HL-60 (cell line): ENCODE measurements around the gene SP2.

Source experiments
- DNase-seq, 2 experiments: peaks; one replicate each; pipeline ENCODE4 v3.0.0-alpha.2; 2010 to 2020; ENCODE audit warnings: low read depth in 1 of 2, low spot score in 1 of 2
- H3K27ac ChIP-seq: fragments of 250-450 bp; sonication (Bioruptor Pico); replicated peaks from 2 replicates; pipeline ENCODE4 v1.5.1; 2020; ENCODE audit warnings: mild to moderate bottlenecking, moderate library complexity
- H3K27me3 ChIP-seq: fragments of 250-450 bp; sonication (Bioruptor Pico); 2 replicates; pipeline ENCODE4 v1.5.1; 2021; ENCODE audit warnings: mild to moderate bottlenecking, moderate library complexity; ENCODE audit not compliant: insufficient read depth, poor library complexity, severe bottlenecking
- H3K4me3 ChIP-seq: replicated peaks from 2 replicates; pipeline ENCODE4 v1.5.1; 2011; ENCODE audit warnings: mild to moderate bottlenecking, control low read depth, low read length; ENCODE audit not compliant: insufficient read depth
- GABPA ChIP-seq: IDR thresholded peaks from 2 replicates; pipeline ENCODE4 v1.6.1; 2012; ENCODE audit warnings: low read depth
- POLR2AphosphoS5 ChIP-seq: IDR thresholded peaks from 2 replicates; pipeline ENCODE4 v1.6.1; 2012; ENCODE audit warnings: low read depth
- SPI1 ChIP-seq: IDR thresholded peaks from 2 replicates; pipeline ENCODE4 v1.6.1; 2012; ENCODE audit warnings: low read depth, mild to moderate bottlenecking, borderline replicate concordance
- TF ChIP-seq, protein P1 (sequence below): IDR thresholded peaks from 2 replicates; pipeline ENCODE4 v1.6.1; 2012; ENCODE audit warnings: low read depth; ENCODE audit not compliant: insufficient replicate concordance
- TF ChIP-seq, protein P2 (sequence below): IDR thresholded peaks from one replicate; pipeline ENCODE4 v1.5.1; 2011; ENCODE audit warnings: low read length, control low read depth, inconsistent platforms; ENCODE audit not compliant: insufficient read depth

The SP2 gene

DNA sequence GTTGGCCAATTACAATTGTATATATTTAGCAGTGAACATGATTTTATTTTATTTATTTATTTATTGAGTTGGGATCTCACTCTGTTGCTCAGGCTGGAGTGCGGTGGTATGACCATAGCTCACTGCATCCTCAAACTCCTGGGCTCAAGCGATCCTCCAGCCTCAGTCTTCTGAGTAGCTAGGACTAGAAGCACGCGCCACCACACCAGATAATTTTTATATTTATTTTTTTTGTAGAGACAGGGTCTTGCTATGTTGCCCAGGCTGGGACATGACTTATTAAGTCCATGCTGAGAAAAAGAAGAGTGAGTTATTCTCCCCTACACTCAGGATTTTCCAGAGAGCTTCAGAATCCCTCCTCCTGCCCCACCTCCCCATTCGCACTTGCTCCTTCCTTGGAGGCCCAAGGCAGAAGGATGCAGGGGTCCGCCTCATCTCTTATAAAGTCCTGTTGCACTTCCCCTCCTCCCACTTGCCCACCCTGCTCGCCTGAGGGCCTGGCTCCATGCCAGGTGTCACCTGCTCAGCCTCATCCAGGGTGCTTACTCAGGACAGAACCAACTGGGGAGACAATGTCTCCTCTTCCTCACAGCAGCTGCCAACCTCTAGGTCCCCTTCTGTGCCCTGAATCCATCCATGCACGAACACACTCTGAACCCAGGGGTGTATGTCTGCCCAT lies 16.1 kb upstream of the SP2 start:
- Histone ChIP-seq H3K27ac (no peak overlapping the region), H3K4me3 (no peak overlapping the region), H3K27me3 (peaks cover 9% of the 10 kb centered on the region)
- no peak for DNase-seq
- TF ChIP-seq, protein P1, sequence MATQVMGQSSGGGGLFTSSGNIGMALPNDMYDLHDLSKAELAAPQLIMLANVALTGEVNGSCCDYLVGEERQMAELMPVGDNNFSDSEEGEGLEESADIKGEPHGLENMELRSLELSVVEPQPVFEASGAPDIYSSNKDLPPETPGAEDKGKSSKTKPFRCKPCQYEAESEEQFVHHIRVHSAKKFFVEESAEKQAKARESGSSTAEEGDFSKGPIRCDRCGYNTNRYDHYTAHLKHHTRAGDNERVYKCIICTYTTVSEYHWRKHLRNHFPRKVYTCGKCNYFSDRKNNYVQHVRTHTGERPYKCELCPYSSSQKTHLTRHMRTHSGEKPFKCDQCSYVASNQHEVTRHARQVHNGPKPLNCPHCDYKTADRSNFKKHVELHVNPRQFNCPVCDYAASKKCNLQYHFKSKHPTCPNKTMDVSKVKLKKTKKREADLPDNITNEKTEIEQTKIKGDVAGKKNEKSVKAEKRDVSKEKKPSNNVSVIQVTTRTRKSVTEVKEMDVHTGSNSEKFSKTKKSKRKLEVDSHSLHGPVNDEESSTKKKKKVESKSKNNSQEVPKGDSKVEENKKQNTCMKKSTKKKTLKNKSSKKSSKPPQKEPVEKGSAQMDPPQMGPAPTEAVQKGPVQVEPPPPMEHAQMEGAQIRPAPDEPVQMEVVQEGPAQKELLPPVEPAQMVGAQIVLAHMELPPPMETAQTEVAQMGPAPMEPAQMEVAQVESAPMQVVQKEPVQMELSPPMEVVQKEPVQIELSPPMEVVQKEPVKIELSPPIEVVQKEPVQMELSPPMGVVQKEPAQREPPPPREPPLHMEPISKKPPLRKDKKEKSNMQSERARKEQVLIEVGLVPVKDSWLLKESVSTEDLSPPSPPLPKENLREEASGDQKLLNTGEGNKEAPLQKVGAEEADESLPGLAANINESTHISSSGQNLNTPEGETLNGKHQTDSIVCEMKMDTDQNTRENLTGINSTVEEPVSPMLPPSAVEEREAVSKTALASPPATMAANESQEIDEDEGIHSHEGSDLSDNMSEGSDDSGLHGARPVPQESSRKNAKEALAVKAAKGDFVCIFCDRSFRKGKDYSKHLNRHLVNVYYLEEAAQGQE, result no peak
- TF ChIP-seq SPI1 (no peak), GABPA (no peak), POLR2AphosphoS5 (no peak)
- TF ChIP-seq, protein P2, sequence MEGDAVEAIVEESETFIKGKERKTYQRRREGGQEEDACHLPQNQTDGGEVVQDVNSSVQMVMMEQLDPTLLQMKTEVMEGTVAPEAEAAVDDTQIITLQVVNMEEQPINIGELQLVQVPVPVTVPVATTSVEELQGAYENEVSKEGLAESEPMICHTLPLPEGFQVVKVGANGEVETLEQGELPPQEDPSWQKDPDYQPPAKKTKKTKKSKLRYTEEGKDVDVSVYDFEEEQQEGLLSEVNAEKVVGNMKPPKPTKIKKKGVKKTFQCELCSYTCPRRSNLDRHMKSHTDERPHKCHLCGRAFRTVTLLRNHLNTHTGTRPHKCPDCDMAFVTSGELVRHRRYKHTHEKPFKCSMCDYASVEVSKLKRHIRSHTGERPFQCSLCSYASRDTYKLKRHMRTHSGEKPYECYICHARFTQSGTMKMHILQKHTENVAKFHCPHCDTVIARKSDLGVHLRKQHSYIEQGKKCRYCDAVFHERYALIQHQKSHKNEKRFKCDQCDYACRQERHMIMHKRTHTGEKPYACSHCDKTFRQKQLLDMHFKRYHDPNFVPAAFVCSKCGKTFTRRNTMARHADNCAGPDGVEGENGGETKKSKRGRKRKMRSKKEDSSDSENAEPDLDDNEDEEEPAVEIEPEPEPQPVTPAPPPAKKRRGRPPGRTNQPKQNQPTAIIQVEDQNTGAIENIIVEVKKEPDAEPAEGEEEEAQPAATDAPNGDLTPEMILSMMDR, result no peak

DNA sequence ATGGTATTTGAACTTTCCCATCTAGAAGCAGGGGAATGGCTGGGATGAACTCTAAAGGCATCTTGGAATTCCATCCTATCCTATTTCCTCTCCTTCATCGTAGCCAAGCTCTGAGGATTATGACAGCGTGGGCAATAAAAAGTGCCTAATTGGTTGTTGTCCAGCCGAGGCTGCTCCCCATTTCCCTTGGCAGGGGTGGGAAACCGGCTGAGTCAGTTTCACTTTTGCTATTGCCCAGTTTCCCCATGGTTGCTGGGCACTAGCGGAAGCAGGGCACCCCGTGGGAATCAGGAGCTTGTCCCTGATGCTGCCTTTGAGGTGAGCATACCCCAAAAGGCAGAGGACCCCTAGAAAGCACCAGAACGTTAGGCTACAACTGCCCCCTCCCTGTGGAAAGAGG lies 13.8 kb upstream of the SP2 start:
- H3K27me3 ChIP-seq, result peaks cover 9% of the 10 kb centered on the region
- TF ChIP-seq POLR2AphosphoS5 (no peak), SPI1 (no peak), GABPA (no peak)
- H3K27ac ChIP-seq, result no peak overlapping the region
- DNase-seq, result no peak
- H3K4me3 ChIP-seq, result no peak overlapping the region

DNA sequence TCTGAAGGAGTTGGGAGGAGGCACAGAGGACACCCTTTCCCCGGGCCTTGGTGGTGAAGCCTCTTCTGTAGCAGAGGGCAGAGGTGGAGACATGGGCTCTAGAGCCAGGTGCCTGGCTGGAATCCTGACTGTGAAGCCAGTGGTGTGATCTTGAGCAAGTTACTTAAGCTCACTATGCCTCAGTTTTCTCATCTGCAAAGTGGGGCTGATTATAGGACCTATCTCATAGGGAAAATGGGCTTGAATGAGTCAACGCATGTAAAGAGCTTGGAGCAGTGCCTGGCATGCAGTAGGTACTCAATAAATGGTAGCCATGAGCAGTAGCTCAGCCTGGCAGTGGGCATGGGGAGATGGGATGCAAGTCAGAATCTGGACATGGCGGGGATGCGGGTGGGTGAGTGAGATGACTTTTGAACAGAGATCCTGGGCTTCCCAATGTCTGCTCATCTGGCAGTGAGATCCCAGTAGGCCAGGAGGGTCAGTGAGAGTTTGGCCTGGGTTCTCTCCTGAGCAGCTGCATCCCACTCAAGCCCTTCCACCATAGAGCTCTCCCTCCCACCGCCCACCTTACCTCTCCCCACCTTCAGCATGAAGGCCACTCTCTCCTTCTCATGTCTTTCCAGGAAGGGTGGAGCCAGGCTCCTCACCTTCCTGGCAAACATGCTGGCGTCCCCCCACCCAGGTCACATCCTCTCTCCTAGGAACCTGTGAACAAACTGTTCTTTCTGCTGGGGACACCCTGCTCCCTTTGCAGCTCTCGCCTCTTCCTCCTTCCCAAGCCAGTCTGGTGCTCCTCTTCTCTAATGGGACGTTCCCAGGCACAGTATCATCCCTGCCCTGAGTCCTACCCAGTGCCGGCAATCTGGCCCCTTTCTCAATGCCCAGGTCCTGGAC lies 13.1 kb upstream of the SP2 start:
- Histone ChIP-seq H3K27me3 (peaks cover 9% of the 10 kb centered on the region), H3K27ac (no peak overlapping the region), H3K4me3 (no peak overlapping the region)
- TF ChIP-seq POLR2AphosphoS5 (no peak), SPI1 (no peak), GABPA (no peak)
- TF ChIP-seq, protein P1, result no peak
- TF ChIP-seq, protein P2, result no peak
- DNase-seq, result no peak
